ENCODE measurements around the gene TWF1.

DNA sequence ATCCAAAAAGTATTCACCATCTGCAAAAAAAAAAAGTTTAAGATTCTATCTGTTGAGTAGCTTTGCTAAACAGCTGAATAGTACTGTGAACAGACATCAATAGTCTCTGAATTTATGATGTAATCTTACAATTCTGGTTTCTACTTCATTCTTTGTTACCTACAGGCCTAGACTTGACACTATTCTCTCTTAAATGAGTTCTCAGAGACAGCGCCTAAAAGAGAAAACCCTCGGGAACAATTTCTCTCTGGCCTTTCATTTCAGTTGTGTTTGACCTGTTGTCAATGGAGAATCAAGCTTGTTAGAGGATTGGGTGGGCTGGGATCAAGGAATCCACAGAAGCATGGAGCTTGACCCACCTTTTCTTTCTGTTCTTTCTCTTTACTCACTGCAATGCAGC is 5.9 kb upstream of the TWF1 start:
- TF ChIP-seq, protein P1, sequence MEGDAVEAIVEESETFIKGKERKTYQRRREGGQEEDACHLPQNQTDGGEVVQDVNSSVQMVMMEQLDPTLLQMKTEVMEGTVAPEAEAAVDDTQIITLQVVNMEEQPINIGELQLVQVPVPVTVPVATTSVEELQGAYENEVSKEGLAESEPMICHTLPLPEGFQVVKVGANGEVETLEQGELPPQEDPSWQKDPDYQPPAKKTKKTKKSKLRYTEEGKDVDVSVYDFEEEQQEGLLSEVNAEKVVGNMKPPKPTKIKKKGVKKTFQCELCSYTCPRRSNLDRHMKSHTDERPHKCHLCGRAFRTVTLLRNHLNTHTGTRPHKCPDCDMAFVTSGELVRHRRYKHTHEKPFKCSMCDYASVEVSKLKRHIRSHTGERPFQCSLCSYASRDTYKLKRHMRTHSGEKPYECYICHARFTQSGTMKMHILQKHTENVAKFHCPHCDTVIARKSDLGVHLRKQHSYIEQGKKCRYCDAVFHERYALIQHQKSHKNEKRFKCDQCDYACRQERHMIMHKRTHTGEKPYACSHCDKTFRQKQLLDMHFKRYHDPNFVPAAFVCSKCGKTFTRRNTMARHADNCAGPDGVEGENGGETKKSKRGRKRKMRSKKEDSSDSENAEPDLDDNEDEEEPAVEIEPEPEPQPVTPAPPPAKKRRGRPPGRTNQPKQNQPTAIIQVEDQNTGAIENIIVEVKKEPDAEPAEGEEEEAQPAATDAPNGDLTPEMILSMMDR (IDR thresholded peaks at IDR 0.05; ENCODE audit: extremely low read depth in 1 of 2, insufficient read depth in 1 of 2, low read depth in 1 of 2, low read length in 2 of 2): no peak
- no peak for TF ChIP-seq POLR2A (IDR thresholded peaks at IDR 0.05; ENCODE audit: low read depth, low read length)
- TF ChIP-seq EZH2 (IDR thresholded peaks at IDR 0.05; ENCODE audit: borderline replicate concordance, low read depth, low read length, severe bottlenecking): no peak
- TF ChIP-seq, protein P2, sequence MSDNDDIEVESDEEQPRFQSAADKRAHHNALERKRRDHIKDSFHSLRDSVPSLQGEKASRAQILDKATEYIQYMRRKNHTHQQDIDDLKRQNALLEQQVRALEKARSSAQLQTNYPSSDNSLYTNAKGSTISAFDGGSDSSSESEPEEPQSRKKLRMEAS (IDR thresholded peaks at IDR 0.05; ENCODE audit: insufficient read depth, insufficient read length): no peak
- TF ChIP-seq POLR2AphosphoS5 (IDR thresholded peaks at IDR 0.05; ENCODE audit: insufficient read depth, low read depth, low read length): no peak
- TF ChIP-seq MYC (IDR thresholded peaks at IDR 0.05; ENCODE audit: low read depth, low read length): no peak

All from endothelial cell of umbilical vein (primary cell).